Measurements from ENCODE around the gene TNFSF8. TPM values are rescaled to one million over a fixed set of nuclear protein-coding genes. Genes with fewer than 3 reads are reported as not detected.

Gene TNFSF8
- total RNA-seq, 1 donor: not detected

GRCh38 chr9:114913217-114913616 is 17.2 kb downstream of the TNFSF8 start:
- Histone ChIP-seq H3K9me3 (ENCODE audit: low read depth, low read length) (no peaks in the 10 kb centered on the region), H3K36me3 (ENCODE audit: insufficient read depth, low read length) (no peaks in the 10 kb centered on the region), H3K79me2 (ENCODE audit: insufficient read depth, low read length) (no peaks in the 10 kb centered on the region), H3K27me3 (ENCODE audit: insufficient read depth, low read length) (peaks cover 24% of the 10 kb centered on the region), H3K27ac (ENCODE audit: low read depth, low read length) (no peak overlapping the region), H3K4me1 (ENCODE audit: insufficient read depth, low read length) (peaks cover 20% of the 10 kb centered on the region), H4K20me1 (ENCODE audit: insufficient read depth, low read length) (no peaks in the 10 kb centered on the region), H2AFZ (ENCODE audit: low read length) (no peak overlapping the region), H3K4me3 (ENCODE audit: insufficient read depth, low read length) (no peak overlapping the region), H3K4me2 (ENCODE audit: insufficient read depth, low read length) (no peak overlapping the region)
- DNase-seq (ENCODE audit: insufficient read length, low spot score, missing footprints): no peak
- no peak for TF ChIP-seq CTCF (IDR thresholded peaks at IDR 0.05; ENCODE audit: extremely low read depth, low read depth, low read length)

- Histone ChIP-seq H3K79me2 (ENCODE audit: insufficient read depth, low read length) (no peaks in the 10 kb centered on the region), H2AFZ (ENCODE audit: low read length) (no peak overlapping the region), H3K27me3 (ENCODE audit: insufficient read depth, low read length) (peaks cover 8% of the 10 kb centered on the region), H3K9me3 (ENCODE audit: low read depth, low read length) (no peaks in the 10 kb centered on the region), H4K20me1 (ENCODE audit: insufficient read depth, low read length) (no peaks in the 10 kb centered on the region), H3K4me3 (ENCODE audit: insufficient read depth, low read length) (no peak overlapping the region), H3K4me2 (ENCODE audit: insufficient read depth, low read length) (no peak overlapping the region), H3K36me3 (ENCODE audit: insufficient read depth, low read length) (no peaks in the 10 kb centered on the region), H3K4me1 (ENCODE audit: insufficient read depth, low read length) (peaks cover 26% of the 10 kb centered on the region), H3K27ac (ENCODE audit: low read depth, low read length) (no peak overlapping the region)
- TF ChIP-seq CTCF (IDR thresholded peaks at IDR 0.05; ENCODE audit: extremely low read depth, low read depth, low read length): peak; percentile 78
- DNase-seq (ENCODE audit: insufficient read length, low spot score, missing footprints): peak; percentile 58
These were observed 19.1 kb downstream of the TNFSF8 start for GRCh38 chr9:114911167-114911821.

GRCh38 chr9:114910541-114910940 is 19.9 kb downstream of the TNFSF8 start:
- peaks cover 8% of the 10 kb centered on the region for H3K27me3 ChIP-seq (ENCODE audit: insufficient read depth, low read length)
- H3K4me3 ChIP-seq (ENCODE audit: insufficient read depth, low read length): no peak overlapping the region
- TF ChIP-seq CTCF (IDR thresholded peaks at IDR 0.05; ENCODE audit: extremely low read depth, low read depth, low read length): no peak
- H4K20me1 ChIP-seq (ENCODE audit: insufficient read depth, low read length): no peaks in the 10 kb centered on the region
- no peaks in the 10 kb centered on the region for H3K36me3 ChIP-seq (ENCODE audit: insufficient read depth, low read length)
- peaks cover 26% of the 10 kb centered on the region for H3K4me1 ChIP-seq (ENCODE audit: insufficient read depth, low read length)
- no peaks in the 10 kb centered on the region for H3K79me2 ChIP-seq (ENCODE audit: insufficient read depth, low read length)
- H3K27ac ChIP-seq (ENCODE audit: low read depth, low read length): no peak overlapping the region
- H3K4me2 ChIP-seq (ENCODE audit: insufficient read depth, low read length): no peak overlapping the region
- no peaks in the 10 kb centered on the region for H3K9me3 ChIP-seq (ENCODE audit: low read depth, low read length)
- no peak for DNase-seq (ENCODE audit: insufficient read length, low spot score, missing footprints)
- H2AFZ ChIP-seq (ENCODE audit: low read length): no peak overlapping the region

- Histone ChIP-seq H3K4me1 (ENCODE audit: insufficient read depth, low read length) (peaks cover 26% of the 10 kb centered on the region), H3K27ac (ENCODE audit: low read depth, low read length) (no peak overlapping the region)
These were observed 20.7 kb downstream of the TNFSF8 start for GRCh38 chr9:114909661-114910060.

More at GRCh38 chr9:114909661-114910060, 20.7 kb downstream of the TNFSF8 start:
- no peak overlapping the region for H3K4me3 ChIP-seq (ENCODE audit: insufficient read depth, low read length)
- H2AFZ ChIP-seq (ENCODE audit: low read length): no peak overlapping the region
- no peaks in the 10 kb centered on the region for H4K20me1 ChIP-seq (ENCODE audit: insufficient read depth, low read length)
- H3K4me2 ChIP-seq (ENCODE audit: insufficient read depth, low read length): no peak overlapping the region
- H3K9me3 ChIP-seq (ENCODE audit: low read depth, low read length): no peaks in the 10 kb centered on the region
- TF ChIP-seq CTCF (IDR thresholded peaks at IDR 0.05; ENCODE audit: extremely low read depth, low read depth, low read length): no peak
- no peaks in the 10 kb centered on the region for H3K36me3 ChIP-seq (ENCODE audit: insufficient read depth, low read length)
- DNase-seq (ENCODE audit: insufficient read length, low spot score, missing footprints): no peak
- H3K79me2 ChIP-seq (ENCODE audit: insufficient read depth, low read length): no peaks in the 10 kb centered on the region
- H3K27me3 ChIP-seq (ENCODE audit: insufficient read depth, low read length): peaks cover 5% of the 10 kb centered on the region
